A549 (cell line): ENCODE measurements around the gene LST1. TPM values are rescaled to one million over a fixed set of nuclear protein-coding genes. Genes with fewer than 3 reads are reported as not detected.

Source experiments
- ATAC-seq, 2 experiments: fragments of 200-7000 bp in 1 of 2; fragments of >200 bp in 1 of 2; cut with Nextera tagmentation in 1 of 2; cut with Tn5 transposase in 1 of 2; 3 replicates each; pipeline versions ENCODE4 v1.8.0 to v1.9.1; 2018 to 2020; ENCODE audit warnings: mild to moderate bottlenecking in 1 of 2, moderate library complexity in 1 of 2
- CTCF ChIA-PET: fragments of 300-600 bp; sonication (Branson Sonifier 250); formaldehyde crosslinking; extraction: SDS; loops from one replicate; lab custom pipeline; 2021; ENCODE audit warnings: antibody characterized with exemption, inconsistent platforms; lab: Yijun Ruan, JAX
- POLR2A ChIA-PET: fragments of 350-600 bp; formaldehyde crosslinking; extraction: SDS; loops from one replicate; lab custom pipeline; 2021; ENCODE audit warnings: antibody characterized with exemption, inconsistent platforms; lab: Yijun Ruan, JAX
- DNase-seq, 2 experiments: peaks; one replicate each; pipeline versions ENCODE4 v3.0.0 to v3.0.0-alpha.2; 2011 to 2016; ENCODE audit warnings: low read depth in 1 of 2, low spot score in 1 of 2
- FAIRE-seq: peaks from 2 replicates; lab custom pipeline; 2011; peaks lifted over from hg19 to GRCh38; lab: Jason Lieb, UNC
- H3K27ac ChIP-seq, 2 experiments: fragments of >200 bp; sonication (Bioruptor Twin); formaldehyde crosslinking; 3 replicates each; pipeline ENCODE4 v1.5.1; 2016 to 2017
- H3K4me1 ChIP-seq: fragments of >200 bp; sonication (Bioruptor Twin); formaldehyde crosslinking; 3 replicates; pipeline ENCODE4 v1.6.1; 2016
- H3K4me2 ChIP-seq: fragments of >200 bp; sonication (Bioruptor Twin); formaldehyde crosslinking; 3 replicates; pipeline ENCODE4 v1.6.1; 2016
- H3K4me3 ChIP-seq: fragments of >200 bp; sonication (Bioruptor Twin); formaldehyde crosslinking; 3 replicates; pipeline ENCODE4 v1.5.1; 2016
- H3K9me3 ChIP-seq: fragments of >200 bp; sonication (Bioruptor Twin); formaldehyde crosslinking; 3 replicates; pipeline ENCODE4 v1.6.1; 2016
- BHLHE40 ChIP-seq: IDR thresholded peaks from 2 replicates; pipeline ENCODE4 v1.6.1; 2012; ENCODE audit warnings: low read depth, low read length, inconsistent platforms
- CEBPB ChIP-seq, 2 experiments: fragments of >200 bp in 1 of 2; sonication (Bioruptor Twin) in 1 of 2; formaldehyde crosslinking in 1 of 2; IDR thresholded peaks; 2 replicates each; pipeline ENCODE4 v1.6.1; 2012 to 2016
- CTCF ChIP-seq: fragments of >200 bp; sonication (Bioruptor Twin); formaldehyde crosslinking; IDR thresholded peaks from 3 replicates; pipeline ENCODE4 v1.5.1; 2016
- EHF ChIP-seq: fragments of 250-450 bp; sonication (Bioruptor Pico); IDR thresholded peaks from 2 replicates; pipeline ENCODE4 v1.5.0; 2020; ENCODE audit warnings: mild to moderate bottlenecking
- EHMT2 ChIP-seq: fragments of 200-600 bp; sonication (generic); IDR thresholded peaks from 2 replicates; pipeline ENCODE4 v1.6.1; 2016; ENCODE audit warnings: antibody characterized with exemption, low read depth, mild to moderate bottlenecking, moderate library complexity
- ELK1 ChIP-seq: fragments of 150-350 bp; IDR thresholded peaks from 2 replicates; pipeline ENCODE4 v1.6.1; 2014; ENCODE audit warnings: low read depth, mild to moderate bottlenecking, low read length
- EP300 ChIP-seq, 2 experiments: fragments of >200 bp; sonication (Bioruptor Twin); formaldehyde crosslinking; IDR thresholded peaks; 2 replicates in 1 of 2; 3 replicates in 1 of 2; pipeline ENCODE4 v1.6.1; 2016 to 2017
- FOSL2 ChIP-seq, 2 experiments: fragments of 450-650 bp in 1 of 2; fragments of >200 bp in 1 of 2; sonication (Bioruptor Twin) in 1 of 2; formaldehyde crosslinking; IDR thresholded peaks; 2 replicates each; pipeline versions ENCODE4 v1.5.0 to v1.6.1; 2016 to 2020; ENCODE audit warnings: mild to moderate bottlenecking in 1 of 2, moderate library complexity in 1 of 2
- HEYL ChIP-seq: fragments of 250-450 bp; sonication (Bioruptor Pico); IDR thresholded peaks from 2 replicates; pipeline ENCODE4 v1.8.0; 2021; ENCODE audit warnings: mild to moderate bottlenecking, moderate library complexity
- JUN ChIP-seq, 2 experiments: fragments of >200 bp; sonication (Bioruptor Twin); formaldehyde crosslinking; IDR thresholded peaks; 2 replicates in 1 of 2; 3 replicates in 1 of 2; pipeline ENCODE4 v1.6.1; 2016 to 2017
- MAFK ChIP-seq: fragments of 450-650 bp; IDR thresholded peaks from 2 replicates; pipeline ENCODE4 v1.6.1; 2014; ENCODE audit not compliant: partially characterized antibody
- NR3C1 ChIP-seq: fragments of >200 bp; sonication (Bioruptor Twin); formaldehyde crosslinking; IDR thresholded peaks from 3 replicates; pipeline ENCODE4 v1.6.1; 2017
- PHF8 ChIP-seq: fragments of 200-600 bp; sonication (generic); IDR thresholded peaks from 2 replicates; pipeline ENCODE4 v1.6.1; 2016; ENCODE audit warnings: low read depth, mild to moderate bottlenecking, antibody characterized with exemption, moderate library complexity, borderline replicate concordance
- SREBF2 ChIP-seq: fragments of 450-650 bp; IDR thresholded peaks from 2 replicates; pipeline ENCODE4 v1.6.1; 2014; ENCODE audit warnings: mild to moderate bottlenecking, moderate library complexity
- ZFP36 ChIP-seq: fragments of 450-650 bp; IDR thresholded peaks from 2 replicates; pipeline ENCODE4 v1.6.1; 2014; ENCODE audit warnings: borderline replicate concordance; ENCODE audit not compliant: partially characterized antibody
- ZNF302 ChIP-seq: fragments of 250-450 bp; sonication (Bioruptor Pico); IDR thresholded peaks from 2 replicates; pipeline ENCODE4 v1.9.0; 2021; ENCODE audit warnings: inconsistent platforms, mild to moderate bottlenecking, moderate library complexity
- WGBS: methylation state at CpG from one replicate; pipeline ENCODE4 v1.1.6; 2017; ENCODE audit errors: missing lambda C conversion rate; 5-methylcytosine and 5-hydroxymethylcytosine counted together
- polyA plus RNA-seq, 4 experiments: library from polyadenylated mRNA; depleted of rRNA in 3 of 4; stranded (reverse); fragments of >200 nt; fragmentation: RNase III in 1 of 4; extraction: RNeasy Plus Mini Kit Qiagen cat#74134 plus additional on column Dnase treatment in 1 of 4; gene quantifications; 2 replicates in 3 of 4; 3 replicates in 1 of 4; pipeline ENCODE4 v1.2.3, GENCODE V29; 2011 to 2017

LST1 gene
- polyA plus RNA-seq, 2 of the 4 experiments (the other 2 are of a cell fraction), result 0.19 to 0.26 TPM

GRCh38 chr6:31581434-31582229, 4.4 kb upstream of the LST1 start:
- Histone ChIP-seq H3K9me3 (no peaks in the 10 kb centered on the region), H3K4me1 (peaks cover 6% of the 10 kb centered on the region; the same call in 1 of the 3 replicates), H3K4me3 (peak overlapping the region; percentile 63), H3K27ac (peak overlapping the region; percentile 73 to 94), H3K4me2 (peak overlapping the region; percentile 86)
- CTCF ChIA-PET, result interaction anchor here (0.9 to 18.3 kb wide), 11 partner anchors 12 to 90 kb away, joined by 3 to 338 read pairs (median 10); partner anchors contain the start of genes ATP6V1G2, LTA, NCR3 and NFKBIL1
- FAIRE-seq, result no peak
- POLR2A ChIA-PET, result interaction anchor here (0.8 kb wide), 1 partner anchor 17 kb away, joined by 4 read pairs; no protein-coding TSS in a partner anchor
- DNase-seq, result no peak
- peak; percentile 20 to 46; a peak in 4 of 6 replicates for ATAC-seq
- TF ChIP-seq PHF8 (no peak; the same call in 1 of the 2 replicates), CEBPB (IDR thresholded peaks at IDR 0.05) (no peak), ZNF302 (CRISPR knock-in tag) (no peak), NR3C1 (no peak)
- WGBS, result 41% methylated on average over 19 of the region's 21 CpGs

- ChIA-PET POLR2A (no interaction called here), CTCF (interaction anchor here (0.9 to 18.3 kb wide), 7 partner anchors 12 to 35 kb away, joined by 3 to 338 read pairs (median 30); partner anchors contain the start of genes ATP6V1G2, LTA, NCR3 and NFKBIL1)
- Histone ChIP-seq H3K4me3 (peak within 1 kb of the TSS; percentile 63), H3K4me2 (peak within 1 kb of the TSS; percentile 86), H3K27ac (peak within 1 kb of the TSS; percentile 73 to 94), H3K4me1 (peaks cover 6% of the 10 kb centered on the region; the same call in 1 of the 3 replicates), H3K9me3 (no peaks in the 10 kb centered on the region)
- TF ChIP-seq MAFK (no peak), SREBF2 (no peak), JUN (IDR thresholded peaks at IDR 0.05) (no peak), CTCF (no peak), ELK1 (no peak), EP300 (IDR thresholded peaks at IDR 0.05) (no peak), BHLHE40 (no peak)
- ATAC-seq, result no peak
- WGBS, result no CpG with 5 or more reads among the region's 3 CpGs
- FAIRE-seq, result no peak
- DNase-seq, result no peak
These were observed 3.8 kb upstream of the LST1 start, which contains the start of gene LTB for GRCh38 chr6:31582230-31582643. TSS of gene LTB (minus strand) at chr6:31582424. CDS start at chr6:31582417, 7 bp downstream.

GRCh38 chr6:31585491-31585890, 586 bp upstream of the LST1 start:
- POLR2A ChIA-PET, result no interaction called here
- FAIRE-seq (no peak), DNase-seq (peak in 1 of 2 experiments; percentile 36), ATAC-seq (0 out of 6 replicates have a peak, but pooled peaks of 1 of the 2 experiments have one; percentile 8)
- Histone ChIP-seq H3K4me2 (no peak overlapping the region), H3K4me3 (no peak overlapping the region), H3K9me3 (no peaks in the 10 kb centered on the region), H3K27ac (no peak overlapping the region), H3K4me1 (peaks cover 6% of the 10 kb centered on the region; the same call in 1 of the 3 replicates)
- CTCF ChIA-PET, result interaction anchor here (0.7 to 18.3 kb wide), 7 partner anchors 9 to 92 kb away, joined by 3 to 338 read pairs (median 6); partner anchors contain the start of genes ATP6V1G2, NCR3, NFKBIL1 and TNF
- 53% methylated on average over 2 of the region's 2 CpGs for WGBS
- TF ChIP-seq EHF (CRISPR knock-in tag) (no peak), ZFP36 (peak; percentile 76), HEYL (CRISPR knock-in tag) (no peak), EHMT2 (no peak), CTCF (peak; percentile 23; the same call in 2 of the 3 replicates), CEBPB (IDR thresholded peaks at IDR 0.05) (no peak), PHF8 (no peak), FOSL2 (IDR thresholded peaks at IDR 0.05) (no peak), FOSL2 (CRISPR knock-in tag; IDR thresholded peaks at IDR 0.05) (no peak)
